Nephron (organoid): ENCODE measurements around the gene NAGPA.

ENCODE experiments used
- H3K27ac Mint-ChIP-seq, 3 experiments: 2 replicates each; pipeline ENCODE4 v1.8.0; 2020; ENCODE audit warnings: mixed read lengths in 3 of 3, mild to moderate bottlenecking in 2 of 3, moderate library complexity in 1 of 3
- H3K27me3 Mint-ChIP-seq: 2 replicates; pipeline ENCODE4 v1.8.0; 2021; ENCODE audit warnings: low read depth, mild to moderate bottlenecking, moderate library complexity, mixed read lengths
- H3K36me3 Mint-ChIP-seq: 2 replicates; pipeline ENCODE4 v1.8.0; 2020; ENCODE audit warnings: low read depth, mixed read lengths
- H3K4me1 Mint-ChIP-seq: 2 replicates; pipeline ENCODE4 v1.8.0; 2020; ENCODE audit warnings: mixed read lengths
- H3K4me3 Mint-ChIP-seq, 3 experiments: 2 replicates each; pipeline ENCODE4 v1.8.0; 2020; ENCODE audit warnings: mild to moderate bottlenecking in 3 of 3, mixed read lengths in 3 of 3, moderate library complexity in 2 of 3
- H3K9me3 Mint-ChIP-seq: 2 replicates; pipeline ENCODE4 v1.8.0; 2020; ENCODE audit warnings: mixed read lengths
- CTCF ChIP-seq, 3 experiments: fragments of 200-600 bp; sonication (generic); IDR thresholded peaks; one replicate each; pipeline ENCODE4 v1.5.0; 2021; ENCODE audit warnings: antibody characterized with exemption in 3 of 3; ENCODE audit not compliant: unreplicated experiment in 3 of 3

The NAGPA gene

GRCh38 chr16:5062790-5063765 is 29.3 kb upstream of the NAGPA start:
- Mint-ChIP-seq H3K27me3 (peaks cover 24% of the 10 kb centered on the region), H3K27ac (no peak overlapping the region), H3K4me1 (peaks cover 6% of the 10 kb centered on the region), H3K9me3 (no peaks in the 10 kb centered on the region), H3K4me3 (no peak overlapping the region), H3K36me3 (no peaks in the 10 kb centered on the region)
- TF ChIP-seq CTCF (IDR thresholded peaks at IDR 0.05; ENCODE audit: unreplicated experiment in 3 of 3) = no peak

- Mint-ChIP-seq H3K4me1 (peaks cover 6% of the 10 kb centered on the region), H3K27ac (no peak overlapping the region), H3K36me3 (no peaks in the 10 kb centered on the region), H3K27me3 (peaks cover 24% of the 10 kb centered on the region), H3K4me3 (no peak overlapping the region), H3K9me3 (no peaks in the 10 kb centered on the region)
- TF ChIP-seq CTCF (IDR thresholded peaks at IDR 0.05; ENCODE audit: unreplicated experiment in 3 of 3) = no peak
These were observed 28.3 kb upstream of the NAGPA start for GRCh38 chr16:5062051-5062450.

- Mint-ChIP-seq H3K9me3 (no peaks in the 10 kb centered on the region), H3K4me3 (no peak overlapping the region), H3K36me3 (no peaks in the 10 kb centered on the region), H3K4me1 (peaks cover 1% of the 10 kb centered on the region), H3K27ac (no peak overlapping the region), H3K27me3 (peaks cover 20% of the 10 kb centered on the region)
- TF ChIP-seq CTCF (IDR thresholded peaks at IDR 0.05; ENCODE audit: unreplicated experiment in 3 of 3) = no peak
These were observed 26.4 kb upstream of the NAGPA start for GRCh38 chr16:5060073-5060641.

GRCh38 chr16:5059386-5060072 is 25.8 kb upstream of the NAGPA start:
- no peaks in the 10 kb centered on the region for H3K4me1 Mint-ChIP-seq
- H3K9me3 Mint-ChIP-seq = no peaks in the 10 kb centered on the region
- TF ChIP-seq CTCF (IDR thresholded peaks at IDR 0.05; ENCODE audit: unreplicated experiment in 3 of 3) = no peak
- no peak overlapping the region for H3K4me3 Mint-ChIP-seq
- H3K27me3 Mint-ChIP-seq = peaks cover 15% of the 10 kb centered on the region
- H3K27ac Mint-ChIP-seq = no peak overlapping the region
- H3K36me3 Mint-ChIP-seq = no peaks in the 10 kb centered on the region

- Mint-ChIP-seq H3K27me3 (peaks cover 11% of the 10 kb centered on the region), H3K4me1 (no peaks in the 10 kb centered on the region), H3K9me3 (no peaks in the 10 kb centered on the region), H3K4me3 (no peak overlapping the region), H3K36me3 (no peaks in the 10 kb centered on the region), H3K27ac (no peak overlapping the region)
- TF ChIP-seq CTCF (IDR thresholded peaks at IDR 0.05; ENCODE audit: unreplicated experiment in 3 of 3) = peak in 1 of 3 experiments; percentile 10
These were observed 24.7 kb upstream of the NAGPA start for GRCh38 chr16:5058476-5058875.
